ENCODE measurements around the gene PIP5K1C.
"Not testable (repeated sequence)": the region's sequence is repeated elsewhere in the genome, so short reads cannot be mapped to it uniquely, and the experiment has no call there.

Gene PIP5K1C

GRCh38 chr19:3674784-3675543, 25.3 kb downstream of the PIP5K1C start:
- DNase-seq (ENCODE audit: low read depth): no peak

DNA sequence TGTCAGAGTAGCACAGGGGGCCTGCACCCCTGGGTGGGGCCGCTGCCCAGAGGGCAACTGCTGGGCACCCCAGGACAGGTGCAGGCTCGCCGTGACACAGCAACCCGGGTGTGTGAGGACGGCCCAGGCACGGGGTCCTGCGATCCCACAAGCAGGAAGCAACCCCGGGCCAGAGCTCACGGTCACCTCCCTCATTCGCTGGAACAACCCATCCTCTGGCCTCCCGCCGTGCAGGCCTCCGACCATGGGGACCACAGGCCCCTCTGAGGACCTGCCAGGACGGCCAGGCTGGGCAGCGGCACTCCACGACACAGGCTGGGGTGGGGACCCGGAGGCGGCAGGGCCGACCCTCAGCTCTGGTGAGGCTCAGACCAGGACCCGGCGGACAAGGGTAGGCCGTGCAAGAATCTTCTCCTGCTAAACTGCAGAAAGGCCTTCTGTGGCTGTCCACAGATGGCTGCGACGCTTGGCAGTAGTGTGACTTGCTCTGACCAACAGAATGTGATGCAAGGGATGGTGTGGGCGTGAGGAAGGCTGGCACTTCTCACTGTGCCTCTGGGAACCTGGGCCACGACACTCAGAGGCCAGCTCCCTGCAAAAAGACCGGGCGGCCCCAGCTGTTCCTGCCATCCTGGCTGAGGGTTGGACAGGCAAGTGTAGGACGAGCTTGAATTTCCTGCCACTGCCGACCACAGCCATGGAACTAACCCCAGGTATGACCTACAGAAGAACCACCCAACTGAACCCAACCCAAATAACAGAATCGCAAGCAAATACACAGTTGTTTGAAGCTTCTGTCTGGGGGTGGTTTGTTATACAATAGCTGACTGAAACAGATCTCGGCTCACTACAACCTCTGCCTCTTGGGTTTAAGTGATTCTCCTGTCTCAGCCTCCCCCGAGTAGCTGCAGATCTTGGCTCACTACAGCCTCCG, 26.5 kb downstream of the PIP5K1C start:
- DNase-seq (ENCODE audit: low read depth): no peak

GRCh38 chr19:3672993-3673392, 27.3 kb downstream of the PIP5K1C start:
- no peak for DNase-seq (ENCODE audit: low read depth)

GRCh38 chr19:3672575-3672948, 27.7 kb downstream of the PIP5K1C start:
- no peak for DNase-seq (ENCODE audit: low read depth)

DNA sequence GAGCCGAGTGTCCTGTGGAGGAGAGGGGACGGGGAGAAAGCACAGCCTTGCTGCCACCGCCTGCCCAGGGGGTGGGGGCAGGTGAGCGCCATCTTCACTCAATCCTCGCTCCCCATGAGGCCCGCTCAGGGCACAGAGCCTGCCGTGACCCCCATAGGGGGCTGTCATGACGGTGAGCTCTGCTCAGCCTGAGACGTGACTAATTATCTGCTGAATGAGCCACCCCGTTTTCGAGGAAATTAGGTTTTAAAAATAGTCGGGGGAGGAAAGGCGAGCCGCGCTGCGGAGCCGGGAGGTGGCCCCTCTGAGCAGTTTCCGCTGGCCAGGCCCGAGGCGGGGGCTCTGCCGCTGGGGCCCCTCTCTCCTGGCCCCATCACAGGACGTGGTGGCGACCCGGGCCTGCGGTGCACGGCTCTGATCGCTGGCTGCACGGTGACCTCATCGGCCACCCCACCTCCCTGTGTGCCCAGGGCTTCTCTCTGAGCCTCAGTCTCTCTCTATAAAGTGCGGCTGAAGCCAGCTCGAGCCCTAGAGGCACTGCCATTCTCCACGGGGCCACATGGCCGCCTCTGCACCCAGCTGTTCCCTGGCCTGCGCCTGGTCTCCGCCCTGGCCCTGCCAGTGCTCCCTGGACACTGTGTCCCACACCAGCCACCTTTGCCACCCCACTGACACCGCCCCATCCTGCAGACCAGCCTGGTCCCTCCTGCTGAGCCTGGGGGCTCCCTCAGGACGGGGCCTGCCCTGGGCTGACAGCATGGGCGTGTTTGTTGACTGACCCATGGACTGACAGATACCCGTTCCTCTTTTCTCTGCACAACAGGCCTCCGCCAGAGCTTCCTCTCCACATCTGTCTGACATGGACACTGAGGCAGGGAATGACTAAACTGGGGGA, 28.3 kb downstream of the PIP5K1C start:
- DNase-seq (ENCODE audit: low read depth): no peak

DNA sequence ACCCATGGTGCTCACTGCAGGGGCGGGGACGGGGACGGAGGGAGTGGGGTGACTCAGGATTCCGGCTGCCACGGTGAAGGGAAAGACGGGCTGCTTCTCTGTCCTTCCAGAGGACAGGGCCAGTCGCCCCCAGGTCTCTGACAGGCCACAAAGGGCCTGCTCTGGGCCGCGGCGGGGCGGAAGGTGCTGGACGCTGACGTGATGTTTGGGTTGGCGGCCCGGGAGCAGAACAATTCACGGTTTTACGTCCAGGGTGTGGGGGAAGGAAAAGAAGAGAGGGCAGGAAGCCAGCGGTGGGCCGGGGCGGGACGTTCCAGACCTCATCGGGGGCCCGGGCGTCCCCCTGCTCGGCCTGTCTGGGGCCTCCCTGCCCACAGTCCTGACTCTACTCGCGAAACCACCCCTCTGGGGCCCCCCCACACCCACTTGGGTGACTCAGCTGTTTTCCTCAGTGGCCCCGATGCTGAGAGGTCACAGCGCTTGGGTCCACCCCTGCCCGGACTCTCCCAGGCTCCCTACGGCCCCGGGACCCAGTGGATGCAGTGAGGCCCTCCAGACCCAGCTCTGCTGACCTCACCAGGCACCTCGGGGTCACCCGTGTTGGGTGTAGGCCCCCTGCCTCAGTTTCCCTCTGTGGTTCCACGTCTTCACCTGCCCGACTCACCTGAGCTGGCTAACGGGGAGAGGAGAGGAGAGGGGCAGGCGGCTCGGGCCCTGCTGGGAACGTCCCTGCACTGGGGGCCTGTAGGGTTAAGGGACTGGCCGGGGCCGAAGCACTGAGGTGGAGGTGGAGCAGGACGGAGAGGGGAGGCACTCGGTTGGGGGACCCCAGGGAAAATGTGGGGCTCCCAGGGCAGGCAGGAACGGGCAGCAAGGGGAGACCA, 29.2 kb downstream of the PIP5K1C start:
- DNase-seq (ENCODE audit: low read depth): no peak

GRCh38 chr19:3669947-3670795, 30.1 kb downstream of the PIP5K1C start:
- DNase-seq (ENCODE audit: low read depth): no peak

DNA sequence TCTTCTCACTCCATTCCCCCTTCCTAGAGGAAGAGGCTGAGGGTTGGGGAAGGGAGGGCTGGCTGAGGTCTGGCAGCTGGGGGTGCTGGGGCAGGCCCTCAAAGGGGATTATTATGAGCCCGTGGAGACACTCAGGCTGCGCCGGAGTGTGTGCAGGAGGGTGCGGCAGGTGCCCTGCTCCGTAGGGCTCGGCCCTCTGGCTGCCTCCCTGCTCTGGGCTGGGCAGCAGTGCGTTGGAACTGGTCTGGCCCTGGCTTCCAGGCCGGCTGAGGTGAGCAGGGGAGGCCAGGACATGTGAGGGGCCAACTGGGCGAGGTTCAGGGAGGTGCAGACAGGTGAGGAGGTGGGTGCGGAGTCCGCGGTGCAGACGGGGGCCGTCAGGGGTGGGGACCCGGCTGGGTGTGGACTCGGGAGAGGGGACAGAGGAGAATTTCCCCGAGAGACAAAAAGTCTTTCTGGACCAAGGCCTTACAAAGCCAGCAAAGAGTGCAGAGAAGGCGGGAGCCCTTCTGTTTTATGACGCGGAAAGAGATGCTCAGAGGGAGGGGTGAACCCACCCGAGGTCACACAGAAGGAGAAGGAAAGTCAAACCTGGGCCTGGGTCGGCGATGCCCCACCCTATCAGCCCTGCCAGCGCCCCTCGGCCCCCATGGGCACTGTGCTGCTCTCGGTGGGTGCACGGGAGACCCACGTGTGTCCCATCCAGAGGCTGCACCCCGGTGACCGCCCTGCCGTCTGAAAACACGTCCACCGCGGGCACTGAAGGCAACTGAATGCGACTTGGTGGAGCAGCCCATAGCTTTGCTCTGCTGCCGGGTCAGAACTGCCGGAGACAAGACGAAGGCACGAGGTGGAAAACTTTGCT, 31.0 kb downstream of the PIP5K1C start:
- DNase-seq (ENCODE audit: low read depth): no peak

- no peak for DNase-seq (ENCODE audit: low read depth)
Measured at GRCh38 chr19:3668331-3669081, 31.8 kb downstream of the PIP5K1C start.

GRCh38 chr19:3667766-3668165, 32.5 kb downstream of the PIP5K1C start:
- DNase-seq (ENCODE audit: low read depth): no peak

- no peak for DNase-seq (ENCODE audit: low read depth)
Measured at GRCh38 chr19:3667037-3667638, 33.1 kb downstream of the PIP5K1C start.

DNA sequence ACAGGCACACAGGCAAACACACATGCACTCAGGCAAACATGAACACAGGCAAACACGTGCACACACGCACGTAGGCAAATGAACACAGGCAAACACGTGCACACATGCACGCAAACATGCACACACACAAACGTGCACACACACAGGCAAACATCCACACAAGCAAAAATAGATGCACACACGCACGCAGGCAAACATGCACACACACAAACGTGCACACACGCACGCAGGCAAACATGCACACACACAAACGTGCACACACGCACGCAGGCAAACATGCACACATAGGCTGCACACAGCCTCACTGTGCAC, 33.8 kb downstream of the PIP5K1C start:
- not testable (repeated sequence) for DNase-seq (ENCODE audit: low read depth)

GRCh38 chr19:3665681-3666544, 34.4 kb downstream of the PIP5K1C start:
- DNase-seq (ENCODE audit: low read depth): no peak

DNA sequence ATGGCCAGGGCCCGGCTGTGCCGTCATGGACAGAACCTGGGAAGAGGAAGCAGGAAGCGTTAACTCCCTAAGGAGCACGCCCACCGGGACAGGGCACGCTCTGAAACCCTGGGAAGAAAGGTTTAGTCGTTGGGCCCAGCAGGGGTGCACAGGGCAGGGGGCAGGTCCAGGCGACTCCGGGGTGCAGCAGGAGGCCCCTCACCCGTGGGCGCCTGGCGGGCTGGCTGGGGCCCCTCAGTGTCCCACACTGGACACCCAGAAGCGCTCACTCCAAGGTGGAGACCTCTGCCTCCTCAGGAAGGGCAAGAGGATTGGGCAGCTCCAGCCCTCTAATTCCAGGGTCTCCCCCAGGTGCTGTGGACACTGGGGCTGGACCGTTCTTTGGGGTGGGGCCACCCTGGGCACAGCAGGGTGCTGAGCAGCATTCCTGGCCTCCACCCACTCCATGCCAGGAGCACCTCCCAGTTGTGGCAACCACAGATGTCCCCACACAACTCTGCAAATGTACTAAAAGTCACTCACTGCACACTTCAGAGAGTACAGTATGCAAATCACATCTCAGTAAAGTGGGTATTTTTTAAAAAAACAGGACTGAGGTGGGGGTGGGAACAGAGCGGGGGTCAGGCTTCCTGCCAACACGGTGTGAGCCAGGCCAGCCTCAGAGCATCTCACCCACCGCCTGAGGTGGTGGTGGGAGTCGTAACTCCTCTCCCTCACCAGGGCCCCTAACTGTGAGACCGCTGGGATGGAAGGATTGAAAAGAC, 35.2 kb downstream of the PIP5K1C start:
- no peak for DNase-seq (ENCODE audit: low read depth)

GRCh38 chr19:3663838-3664237, 36.4 kb downstream of the PIP5K1C start:
- no peak for DNase-seq (ENCODE audit: low read depth)

Measured in HS-5 (cell line).